B cell (primary cell): ENCODE results near the gene VWA3A. TPM values are rescaled to one million over a fixed set of nuclear protein-coding genes. Genes with fewer than 3 reads are reported as not detected.

Experiments
- ATAC-seq: fragments of 200-7000 bp; cut with Tn5 transposase; one replicate; pipeline ENCODE4 v1.10.0; 2021; ENCODE audit warnings: low read depth, mild to moderate bottlenecking, moderate number of reproducible peaks, moderate library complexity
- CTCF ChIA-PET: fragments of 350-600 bp; sonication (Branson Sonifier 250); formaldehyde crosslinking; loops from one replicate; lab custom pipeline; 2021; ENCODE audit warnings: antibody characterized with exemption, inconsistent platforms; lab: Charles Lee
- POLR2A ChIA-PET: fragments of 350-600 bp; sonication (Branson Sonifier 250); formaldehyde crosslinking; loops from one replicate; lab custom pipeline; 2021; ENCODE audit warnings: antibody characterized with exemption; lab: Charles Lee
- DNase-seq: peaks from one replicate; pipeline ENCODE4 v3.0.0; 2013
- H2AFZ ChIP-seq: 2 replicates; pipeline ENCODE4 v1.6.1; 2012; ENCODE audit warnings: mild to moderate bottlenecking, low read depth, low read length; ENCODE audit not compliant: insufficient read depth, poor library complexity, severe bottlenecking
- H3K27ac ChIP-seq, 2 donors: 1 replicate in 1 of 2; 2 replicates in 1 of 2; pipeline ENCODE4 v1.5.1; 2012 to 2013; ENCODE audit warnings: low read length in 2 of 2, mild to moderate bottlenecking in 2 of 2, moderate library complexity in 1 of 2
- H3K27me3 ChIP-seq, 4 experiments: fragments of 200-600 bp in 1 of 4; sonication (generic) in 1 of 4; replicated peaks in 1 of 4; 1 replicate in 2 of 4; 2 replicates in 2 of 4; pipeline versions ENCODE4 v1.6.1 to v1.7.0; 2013 to 2016; ENCODE audit warnings: low read length in 3 of 4, mild to moderate bottlenecking in 2 of 4, mixed read lengths in 1 of 4, moderate library complexity in 1 of 4; ENCODE audit not compliant: insufficient read depth in 4 of 4, control insufficient read depth in 3 of 4; ENCODE audit errors: control extremely low read depth in 1 of 4
- H3K36me3 ChIP-seq, 2 experiments: replicated peaks in 1 of 2; 1 replicate in 1 of 2; 2 replicates in 1 of 2; pipeline versions ENCODE4 v1.6.1 to v1.7.1; 2013; ENCODE audit warnings: low read length in 1 of 2; ENCODE audit not compliant: insufficient read depth in 2 of 2, control insufficient read depth in 1 of 2; ENCODE audit errors: control extremely low read depth in 1 of 2, extremely low read depth in 1 of 2
- H3K4me1 ChIP-seq, 2 donors: fragments of 200-600 bp in 1 of 2; sonication (generic) in 1 of 2; 1 replicate in 1 of 2; 2 replicates in 1 of 2; pipeline versions ENCODE4 v1.5.1 to v1.6.1; 2013 to 2017; ENCODE audit warnings: low read length in 2 of 2; ENCODE audit not compliant: control insufficient read depth in 2 of 2, insufficient read depth in 2 of 2
- H3K4me2 ChIP-seq: replicated peaks from 2 replicates; pipeline ENCODE3; 2012; ENCODE audit warnings: mild to moderate bottlenecking, low read depth, low read length; ENCODE audit not compliant: poor library complexity, severe bottlenecking
- H3K4me3 ChIP-seq, 5 experiments: fragments of 200-600 bp in 1 of 5; sonication (generic) in 1 of 5; 1 replicate in 3 of 5; 2 replicates in 2 of 5; pipeline versions ENCODE4 v1.5.1 to v1.7.0; 2011 to 2016; ENCODE audit warnings: low read length in 4 of 5, mild to moderate bottlenecking in 4 of 5, low read depth in 2 of 5, control low read depth in 1 of 5, moderate library complexity in 1 of 5; ENCODE audit not compliant: insufficient read depth in 1 of 5; ENCODE audit errors: control extremely low read depth in 1 of 5, extremely low read depth in 1 of 5
- H3K79me2 ChIP-seq: fragments of 200-600 bp; sonication (generic); one replicate; pipeline ENCODE4 v1.6.0; 2016; ENCODE audit warnings: low read length; ENCODE audit not compliant: control insufficient read depth, insufficient read depth
- H3K9ac ChIP-seq: fragments of 200-600 bp; sonication (generic); 2 replicates; pipeline ENCODE4 v1.6.1; 2017; ENCODE audit warnings: mild to moderate bottlenecking, low read length, moderate library complexity
- H3K9me3 ChIP-seq, 3 donors: one replicate each; pipeline versions ENCODE4 v1.6.1 to v1.7.1; 2013; ENCODE audit warnings: low read length in 2 of 3; ENCODE audit not compliant: control insufficient read depth in 2 of 3, insufficient read depth in 1 of 3; ENCODE audit errors: control extremely low read depth in 1 of 3
- H4K20me1 ChIP-seq: 2 replicates; pipeline ENCODE4 v1.6.0; 2012; ENCODE audit warnings: mild to moderate bottlenecking, low read length; ENCODE audit not compliant: insufficient read depth, control insufficient read depth, poor library complexity, severe bottlenecking
- H3K27ac Mint-ChIP-seq: one replicate; pipeline ENCODE4 v1.8.0; 2021; ENCODE audit warnings: mixed read lengths
- H3K27me3 Mint-ChIP-seq: one replicate; pipeline ENCODE4 v1.8.0; 2021; ENCODE audit warnings: mixed read lengths
- H3K4me1 Mint-ChIP-seq: one replicate; pipeline ENCODE4 v1.8.0; 2021; ENCODE audit warnings: mixed read lengths
- H3K4me3 Mint-ChIP-seq: one replicate; pipeline ENCODE4 v1.8.0; 2021; ENCODE audit warnings: mixed read lengths
- H3K9me3 Mint-ChIP-seq: one replicate; pipeline ENCODE4 v1.8.0; 2022; ENCODE audit warnings: mixed read lengths; ENCODE audit not compliant: insufficient read depth
- CTCF ChIP-seq: fragments of 200-600 bp; IDR thresholded peaks from one replicate; pipeline ENCODE4 v1.8.0; 2022; ENCODE audit warnings: antibody characterized with exemption, mild to moderate bottlenecking
- EZH2 ChIP-seq: IDR thresholded peaks from 2 replicates; pipeline ENCODE4 v1.6.1; 2012; ENCODE audit warnings: borderline replicate concordance, low read depth, mild to moderate bottlenecking, moderate library complexity, low read length; ENCODE audit not compliant: insufficient read depth, poor library complexity, severe bottlenecking
- WGBS: methylation state at CpG from one replicate; pipeline ENCODE4 v1.1.5; 2013; ENCODE audit warnings: missing lambda C conversion rate; ENCODE audit not compliant: insufficient coverage; 5-methylcytosine and 5-hydroxymethylcytosine counted together
- intact Hi-C: fragments of 100-400 bp; cut with micrococcal nuclease; formaldehyde crosslinking; loops from one replicate; pipeline ENCODE4 v1.10.0; 2022
- polyA plus RNA-seq: library from polyadenylated mRNA; depleted of rRNA; stranded (reverse); fragments of >200 nt; gene quantifications from 2 replicates; pipeline ENCODE4 v1.2.3, GENCODE V29; 2012
- total RNA-seq, 2 donors: library from RNA; stranded (reverse); fragments of 120-200 nt in 1 of 2; gene quantifications; 1 replicate in 1 of 2; 2 replicates in 1 of 2; pipeline versions ENCODE4 v1.2.3 to v1.2.4, GENCODE V29; 2013 to 2022

The VWA3A gene
- total and polyA plus RNA-seq, 2 donors (not counting 1 experiment from before 2014, with no cell fraction given): 0.28 to 0.47 TPM

GRCh38 chr16:22071331-22071910 lies 20.9 kb upstream of the VWA3A start:
- TF ChIP-seq CTCF (no peak), EZH2 (no peak)
- ATAC-seq (no peak), DNase-seq (no peak)
- Mint-ChIP-seq H3K9me3 (peaks cover 6% of the 10 kb centered on the region), H3K27ac (no peak overlapping the region), H3K4me1 (no peaks in the 10 kb centered on the region), H3K4me3 (no peak overlapping the region), H3K27me3 (no peaks in the 10 kb centered on the region)
- ChIA-PET POLR2A (no interaction called here), CTCF (interaction anchor here (0.6 to 1.9 kb wide), 6 partner anchors 10 to 104 kb away, joined by 3 to 6 read pairs (median 4); no protein-coding TSS in a partner anchor)
- Histone ChIP-seq H3K79me2 (peaks cover 4% of the 10 kb centered on the region), H3K9ac (no peak overlapping the region), H3K4me2 (no peak overlapping the region), H3K4me1 (no peaks in the 10 kb centered on the region), H2AFZ (no peak overlapping the region), H3K4me3 (no peak overlapping the region), H3K36me3 (no peaks in the 10 kb centered on the region), H3K27ac (no peak overlapping the region), H4K20me1 (peaks cover 10% of the 10 kb centered on the region), H3K9me3 (peaks cover 1 to 7% (median 6%) of the 10 kb centered on the region in 3 donors), H3K27me3 (no peaks in the 10 kb centered on the region)
- intact Hi-C loops: no loop called here
- WGBS: 91% methylated on average over 4 of the region's 7 CpGs

- H3K9ac ChIP-seq: no peak overlapping the region
- intact Hi-C loops: no loop called here
- Mint-ChIP-seq H3K27me3 (no peaks in the 10 kb centered on the region), H3K27ac (no peak overlapping the region), H3K4me3 (no peak overlapping the region), H3K9me3 (no peaks in the 10 kb centered on the region), H3K4me1 (no peaks in the 10 kb centered on the region)
- DNase-seq: no peak
- no peaks in the 10 kb centered on the region for H3K36me3 ChIP-seq
- no peak overlapping the region for H3K4me2 ChIP-seq
- no CpG with 5 or more reads among the region's 3 CpGs for WGBS
- H3K4me3 ChIP-seq: no peak overlapping the region
- CTCF ChIA-PET: interaction anchor here (0.6 to 1.2 kb wide), 3 partner anchors 70 to 75 kb away, joined by 3 to 4 read pairs (median 3); no protein-coding TSS in a partner anchor
- no peak overlapping the region for H2AFZ ChIP-seq
- peaks cover 4% of the 10 kb centered on the region for H3K79me2 ChIP-seq
- H3K9me3 ChIP-seq: no peaks in the 10 kb centered on the region
- no peak for TF ChIP-seq CTCF
- no peak for TF ChIP-seq EZH2
- H4K20me1 ChIP-seq: peaks cover 10% of the 10 kb centered on the region
- no peaks in the 10 kb centered on the region for H3K4me1 ChIP-seq
- no peak for ATAC-seq
- POLR2A ChIA-PET: no interaction called here
- no peak overlapping the region for H3K27ac ChIP-seq
- no peaks in the 10 kb centered on the region for H3K27me3 ChIP-seq
Measured at GRCh38 chr16:22073350-22073749, 19.0 kb upstream of the VWA3A start.
